RWPE1 (cell line): Measurements from ENCODE around the gene SLC37A3.
"Not testable (repeated sequence)": the region's sequence is repeated elsewhere in the genome, so short reads cannot be mapped to it uniquely, and the experiment has no call there.

Experiments
- CTCF ChIA-PET: fragments of 350-600 bp; sonication (Branson Sonifier 250); formaldehyde crosslinking; extraction: SDS; loops from one replicate; lab custom pipeline; 2021; lab: Yijun Ruan, JAX
- POLR2A ChIA-PET: fragments of 400-600 bp; formaldehyde crosslinking; extraction: SDS; loops from one replicate; lab custom pipeline; 2020; ENCODE audit warnings: antibody characterized with exemption; ENCODE audit not compliant: low non-redundant PET; lab: Yijun Ruan, JAX
- DNase-seq: peaks from one replicate; pipeline ENCODE4 v3.0.0; 2012; ENCODE audit warnings: low spot score
- H3K27ac ChIP-seq: fragments of 450-650 bp; 2 replicates; pipeline ENCODE4 v1.5.1; 2017
- TF ChIP-seq, protein P1 (sequence below): fragments of 450-650 bp; conservative IDR thresholded peaks from 2 replicates; pipeline ENCODE4 v1.5.1; 2017; ENCODE audit warnings: low read depth, mild to moderate bottlenecking

Gene SLC37A3

DNA sequence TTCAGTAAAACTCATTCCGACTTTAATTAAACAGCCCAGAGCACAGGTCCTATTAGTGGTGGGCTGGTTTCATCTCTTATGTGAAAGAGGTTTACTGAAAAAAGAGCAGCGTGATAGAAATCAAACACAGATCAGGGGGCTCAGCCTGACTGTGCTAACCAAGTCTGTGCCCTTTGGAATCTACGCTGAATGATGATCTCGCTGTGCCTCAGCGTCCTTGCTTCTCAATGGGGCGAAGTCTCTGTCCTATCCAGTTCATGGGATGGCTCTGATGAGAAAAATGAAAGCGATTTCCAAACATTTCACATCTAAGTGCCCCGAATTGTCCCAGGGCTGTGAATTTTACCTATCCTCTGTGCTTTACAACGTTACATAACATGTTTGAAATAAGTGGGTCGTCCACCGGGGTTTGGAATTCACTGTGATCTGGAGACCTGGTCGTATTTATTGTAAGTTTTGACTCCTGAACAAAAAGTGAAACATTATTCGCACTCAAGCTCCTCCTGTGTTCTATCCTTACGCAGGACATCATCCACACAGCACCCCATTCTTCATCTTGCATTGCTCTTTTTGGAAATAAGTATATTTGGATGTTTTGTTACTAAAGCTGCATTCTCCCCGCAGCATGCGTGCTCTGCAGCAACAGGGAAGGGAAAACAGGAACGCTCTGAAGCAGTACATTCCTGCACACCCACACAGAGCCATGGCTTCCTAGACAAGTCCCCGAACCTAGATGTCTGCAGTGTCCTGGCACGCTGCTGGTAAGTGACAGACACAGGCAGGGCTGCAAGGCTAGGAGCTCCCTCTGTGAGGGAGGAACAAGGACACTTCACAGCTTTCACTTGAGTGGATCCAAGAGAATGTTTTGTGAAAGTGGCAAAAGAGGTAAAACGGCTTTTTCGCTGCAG is 83.5 kb downstream of the SLC37A3 start:
- TF ChIP-seq, protein P1, sequence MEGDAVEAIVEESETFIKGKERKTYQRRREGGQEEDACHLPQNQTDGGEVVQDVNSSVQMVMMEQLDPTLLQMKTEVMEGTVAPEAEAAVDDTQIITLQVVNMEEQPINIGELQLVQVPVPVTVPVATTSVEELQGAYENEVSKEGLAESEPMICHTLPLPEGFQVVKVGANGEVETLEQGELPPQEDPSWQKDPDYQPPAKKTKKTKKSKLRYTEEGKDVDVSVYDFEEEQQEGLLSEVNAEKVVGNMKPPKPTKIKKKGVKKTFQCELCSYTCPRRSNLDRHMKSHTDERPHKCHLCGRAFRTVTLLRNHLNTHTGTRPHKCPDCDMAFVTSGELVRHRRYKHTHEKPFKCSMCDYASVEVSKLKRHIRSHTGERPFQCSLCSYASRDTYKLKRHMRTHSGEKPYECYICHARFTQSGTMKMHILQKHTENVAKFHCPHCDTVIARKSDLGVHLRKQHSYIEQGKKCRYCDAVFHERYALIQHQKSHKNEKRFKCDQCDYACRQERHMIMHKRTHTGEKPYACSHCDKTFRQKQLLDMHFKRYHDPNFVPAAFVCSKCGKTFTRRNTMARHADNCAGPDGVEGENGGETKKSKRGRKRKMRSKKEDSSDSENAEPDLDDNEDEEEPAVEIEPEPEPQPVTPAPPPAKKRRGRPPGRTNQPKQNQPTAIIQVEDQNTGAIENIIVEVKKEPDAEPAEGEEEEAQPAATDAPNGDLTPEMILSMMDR, result no peak
- ChIA-PET CTCF (interaction anchor here (0.6 to 1.8 kb wide), 3 partner anchors 11 to 86 kb away, joined by 3 to 5 read pairs (median 3); partner anchors contain the start of gene SLC37A3), POLR2A (no interaction called here)
- peak overlapping the region; percentile 95 for H3K27ac ChIP-seq
- DNase-seq, result no peak

DNA sequence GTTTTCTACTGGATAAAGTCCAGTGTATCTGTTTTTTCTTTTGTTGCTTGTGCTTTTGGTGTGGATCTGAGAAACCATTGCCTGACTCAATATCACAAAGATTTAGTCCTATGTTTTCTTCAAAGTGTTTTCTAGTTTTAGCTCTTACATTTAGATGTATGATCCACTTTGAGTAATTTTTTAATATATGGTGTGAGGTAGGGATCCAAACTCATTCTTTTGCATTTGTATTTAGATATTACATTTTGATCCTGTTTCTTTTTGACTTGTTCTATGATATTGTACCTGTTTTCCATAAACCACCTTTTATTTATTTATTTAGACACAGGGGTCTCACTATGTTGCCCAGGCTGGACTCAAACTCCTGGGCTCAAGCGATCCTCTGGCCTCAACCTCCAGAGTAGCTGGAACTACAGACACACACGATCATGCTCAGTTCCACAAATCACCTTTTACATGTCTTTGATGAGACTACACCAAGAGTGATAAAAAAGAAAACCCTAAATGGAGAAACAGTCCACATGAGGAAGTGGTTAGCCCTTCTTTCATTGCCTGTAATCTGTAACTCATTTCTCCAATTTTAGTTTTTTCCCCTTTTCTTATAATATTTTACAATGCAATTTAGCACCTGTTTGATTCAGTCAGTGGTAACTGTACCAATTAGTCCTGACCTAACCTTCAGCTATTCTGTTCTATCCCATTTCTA is 86.0 kb downstream of the SLC37A3 start:
- POLR2A ChIA-PET, result no interaction called here
- TF ChIP-seq, protein P1, result no peak
- CTCF ChIA-PET, result no interaction called here
- H3K27ac ChIP-seq, result no peak overlapping the region
- no peak for DNase-seq

DNA sequence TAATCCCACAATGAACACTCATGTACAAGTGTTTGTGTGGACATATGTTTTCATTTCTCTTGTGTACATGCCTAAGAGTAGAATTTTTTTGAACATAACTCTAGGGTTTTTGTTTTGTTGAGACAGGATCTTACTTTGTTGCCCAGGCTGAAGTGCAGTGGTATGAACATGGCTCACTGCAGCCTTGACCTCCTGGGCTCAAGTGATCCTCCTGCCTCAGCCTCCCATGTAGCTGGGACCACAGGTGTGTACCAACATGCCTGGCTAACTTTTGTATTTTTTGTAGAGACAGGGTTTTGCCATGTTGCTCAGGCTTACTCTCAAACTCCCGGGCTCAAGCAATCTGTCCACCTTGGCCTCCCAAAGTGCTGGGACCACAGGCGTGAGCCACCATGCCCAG is 87.2 kb downstream of the SLC37A3 start:
- POLR2A ChIA-PET, DNase-seq, H3K27ac ChIP-seq, CTCF ChIA-PET: not testable (repeated sequence)

DNA sequence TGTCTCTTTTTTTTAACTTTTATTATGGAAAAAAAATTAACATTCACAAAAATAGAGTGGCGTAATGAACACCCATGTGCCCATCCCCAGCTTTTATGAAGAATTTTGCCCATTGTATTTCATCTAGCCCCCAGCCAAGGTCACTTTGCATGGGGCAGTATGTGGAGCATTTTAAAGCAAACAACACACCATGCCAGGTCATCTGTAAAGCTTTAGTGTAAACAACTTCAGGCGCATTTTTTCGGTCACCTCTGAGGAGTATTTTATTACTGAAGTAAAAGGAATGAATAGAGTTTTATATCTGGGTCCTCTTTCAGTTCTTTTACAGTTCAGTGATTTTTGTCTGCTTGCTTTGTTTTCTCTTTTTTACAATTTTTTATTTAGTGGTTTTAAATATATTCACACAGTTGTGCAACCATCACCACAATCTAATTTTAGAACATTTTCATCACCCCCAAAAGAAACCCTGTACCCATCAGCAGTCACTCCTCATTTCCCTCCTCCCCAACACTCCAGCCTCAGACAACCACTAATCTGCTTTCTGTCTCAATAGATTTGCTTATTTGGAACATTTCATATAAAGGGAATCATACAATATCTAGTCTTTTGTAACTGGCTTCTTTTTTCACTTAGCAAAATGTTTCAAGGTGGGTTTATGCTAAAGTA is 87.9 kb downstream of the SLC37A3 start:
- H3K27ac ChIP-seq, result no peak overlapping the region
- no peak for DNase-seq
- TF ChIP-seq, protein P1, result no peak
- POLR2A ChIA-PET, result no interaction called here
- CTCF ChIA-PET, result no interaction called here

DNA sequence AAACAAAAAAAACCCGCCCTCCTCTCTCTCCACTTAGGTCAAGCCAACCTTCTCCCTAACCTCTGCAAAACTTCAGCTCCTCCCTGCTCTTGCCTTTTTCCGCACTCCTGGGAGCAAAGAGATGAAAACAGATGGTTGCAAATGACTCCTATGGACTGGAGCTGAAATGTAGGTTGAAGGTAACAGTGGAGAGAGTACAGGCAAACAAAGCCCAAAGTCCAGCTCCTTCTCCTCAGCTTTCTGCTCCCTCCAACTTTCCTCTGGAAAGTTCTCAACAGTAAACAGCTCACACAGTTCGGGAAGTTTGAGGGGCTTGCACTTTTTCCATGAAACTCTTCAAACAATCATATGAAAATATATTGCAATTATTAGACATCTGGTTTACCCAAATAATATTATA is 90.3 kb downstream of the SLC37A3 start:
- POLR2A ChIA-PET, result no interaction called here
- no peak overlapping the region for H3K27ac ChIP-seq
- DNase-seq, result no peak
- TF ChIP-seq, protein P1, result no peak
- CTCF ChIA-PET, result interaction anchor here (0.6 kb wide), 1 partner anchor 264 kb away, joined by 6 read pairs; no protein-coding TSS in a partner anchor

DNA sequence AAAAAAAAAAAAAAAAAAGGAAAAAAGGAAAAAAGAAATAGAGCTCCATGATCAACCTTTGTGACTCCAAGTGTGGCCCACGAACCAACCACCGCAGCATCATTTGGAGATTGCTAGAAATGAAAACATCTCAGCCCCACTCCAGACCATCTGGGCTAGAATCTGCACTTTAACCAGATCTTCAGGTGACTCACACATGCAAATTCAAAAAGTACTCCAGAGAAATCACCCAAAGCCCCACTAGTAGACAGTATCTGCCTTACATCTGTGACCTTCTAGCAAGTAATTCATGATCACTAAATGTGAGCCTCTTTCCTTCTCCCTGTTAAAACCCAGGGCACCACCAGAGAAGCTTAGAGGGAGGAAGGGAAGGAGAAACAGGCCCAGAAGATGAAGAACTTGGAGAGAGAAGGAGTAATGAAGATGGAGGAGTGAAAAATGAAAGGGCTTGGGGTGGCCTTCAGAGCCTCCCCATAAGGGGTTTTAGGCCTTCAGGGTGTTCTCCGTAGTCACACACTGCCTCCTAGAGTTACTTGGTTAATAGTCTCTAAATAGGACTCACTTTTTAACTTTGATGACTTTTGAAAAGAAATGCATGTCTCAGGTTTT is 94.0 kb downstream of the SLC37A3 start:
- POLR2A ChIA-PET, result no interaction called here
- CTCF ChIA-PET, result no interaction called here
- no peak overlapping the region for H3K27ac ChIP-seq
- TF ChIP-seq, protein P1, result no peak
- DNase-seq, result no peak
